ENCODE measurements around the gene RPL14. TPM values are rescaled to one million over a fixed set of nuclear protein-coding genes. Genes with fewer than 3 reads are reported as not detected.

The RPL14 gene
- total RNA-seq, result 117 TPM

DNA sequence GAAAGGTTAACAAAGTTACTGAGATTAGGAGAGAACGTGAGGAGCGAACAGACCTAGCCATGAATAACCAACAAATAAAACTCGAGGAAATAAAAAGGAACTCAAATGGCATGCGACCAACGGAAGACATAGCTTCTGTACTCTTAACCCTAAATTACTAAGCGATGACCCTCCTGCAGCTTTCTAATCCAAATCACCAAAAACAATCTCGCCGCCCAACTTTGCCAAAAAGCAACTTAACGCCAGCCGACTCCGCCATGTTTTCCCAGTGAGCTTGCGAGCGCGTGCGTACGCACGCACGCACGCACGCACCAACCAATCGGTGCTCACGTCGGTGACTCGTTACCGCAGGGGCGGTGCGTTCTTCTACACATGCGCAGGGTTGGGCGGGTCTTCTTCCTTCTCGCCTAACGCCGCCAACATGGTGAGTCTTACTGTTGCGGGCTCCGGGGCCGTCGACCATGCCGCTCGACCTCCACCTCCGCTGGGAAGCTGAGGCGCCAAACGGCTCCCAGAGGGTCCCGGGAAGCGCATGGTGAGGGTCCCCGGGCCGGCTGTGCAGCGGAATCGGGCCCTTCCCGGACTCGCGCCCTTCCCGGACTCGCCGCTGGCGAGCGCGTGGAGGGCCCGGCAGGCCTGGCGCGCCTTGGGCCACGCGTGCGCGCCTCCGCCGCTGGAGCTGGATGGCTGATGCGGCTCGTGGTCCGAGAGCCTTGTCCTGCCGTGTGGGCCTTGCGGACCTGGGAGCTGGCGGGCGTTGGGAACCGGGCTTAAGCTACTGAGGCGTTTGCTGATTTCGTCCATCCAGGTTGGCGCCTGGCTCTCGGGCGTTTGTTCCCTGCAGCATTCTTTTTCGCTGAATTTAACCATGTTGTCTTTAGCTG is at the start of gene RPL14:
RPL14 (plus strand) TSS at position 400 of the 884 bp plus-strand sequence; CDS start at position 533, 133 bp downstream.

DNA sequence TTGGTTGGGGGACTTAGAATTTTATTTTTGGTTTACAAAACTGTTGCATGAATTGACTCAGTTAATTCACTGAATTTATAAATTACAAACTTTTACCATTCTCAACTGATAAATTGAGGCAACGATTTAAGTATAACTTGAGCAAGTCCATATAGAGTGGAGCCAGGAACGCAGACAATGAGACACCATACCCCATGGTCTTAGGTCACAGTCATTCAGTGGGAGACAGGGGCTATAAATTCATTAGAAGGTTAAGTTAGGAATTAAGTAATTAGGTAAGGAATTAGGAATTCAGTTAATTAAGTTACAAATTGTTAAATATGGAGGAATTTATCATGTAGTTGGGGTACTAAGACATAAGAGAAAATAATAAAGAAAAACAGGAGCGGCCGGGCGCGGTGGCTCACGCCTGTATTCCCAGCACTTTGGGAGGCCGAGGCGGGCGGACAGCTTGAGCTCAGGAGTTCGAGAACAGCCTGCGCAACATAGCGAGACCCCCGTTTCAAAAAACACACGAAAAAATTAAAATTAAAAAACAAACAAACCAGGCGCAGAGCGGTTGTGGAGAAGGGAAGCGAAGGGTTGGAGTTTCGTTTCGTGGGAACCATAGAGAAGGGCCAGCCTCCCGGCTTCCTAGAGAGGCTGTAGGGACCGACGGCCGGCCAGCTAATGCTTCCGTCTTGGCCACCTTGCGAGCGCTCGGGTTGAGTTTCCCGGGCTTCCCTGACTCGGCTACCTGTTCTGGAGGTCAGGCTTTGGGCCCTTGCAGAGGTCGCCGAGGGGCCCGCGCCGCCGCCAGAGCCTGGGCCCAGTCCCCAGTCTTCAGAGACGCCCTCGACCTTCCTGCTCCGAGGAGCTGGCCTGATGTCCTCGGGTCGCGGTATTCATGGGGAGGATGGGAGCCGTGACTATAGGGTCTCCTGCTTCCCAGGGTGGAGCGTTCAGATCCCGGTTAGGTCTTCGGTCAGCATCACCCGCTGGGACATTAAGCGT is 19.6 kb downstream of the RPL14 start, which contains the start of gene ZNF619:
ZNF619 (plus strand) TSS at position 645 of the 993 bp plus-strand sequence. CDS start 858 bp downstream, outside the sequence.

DNA sequence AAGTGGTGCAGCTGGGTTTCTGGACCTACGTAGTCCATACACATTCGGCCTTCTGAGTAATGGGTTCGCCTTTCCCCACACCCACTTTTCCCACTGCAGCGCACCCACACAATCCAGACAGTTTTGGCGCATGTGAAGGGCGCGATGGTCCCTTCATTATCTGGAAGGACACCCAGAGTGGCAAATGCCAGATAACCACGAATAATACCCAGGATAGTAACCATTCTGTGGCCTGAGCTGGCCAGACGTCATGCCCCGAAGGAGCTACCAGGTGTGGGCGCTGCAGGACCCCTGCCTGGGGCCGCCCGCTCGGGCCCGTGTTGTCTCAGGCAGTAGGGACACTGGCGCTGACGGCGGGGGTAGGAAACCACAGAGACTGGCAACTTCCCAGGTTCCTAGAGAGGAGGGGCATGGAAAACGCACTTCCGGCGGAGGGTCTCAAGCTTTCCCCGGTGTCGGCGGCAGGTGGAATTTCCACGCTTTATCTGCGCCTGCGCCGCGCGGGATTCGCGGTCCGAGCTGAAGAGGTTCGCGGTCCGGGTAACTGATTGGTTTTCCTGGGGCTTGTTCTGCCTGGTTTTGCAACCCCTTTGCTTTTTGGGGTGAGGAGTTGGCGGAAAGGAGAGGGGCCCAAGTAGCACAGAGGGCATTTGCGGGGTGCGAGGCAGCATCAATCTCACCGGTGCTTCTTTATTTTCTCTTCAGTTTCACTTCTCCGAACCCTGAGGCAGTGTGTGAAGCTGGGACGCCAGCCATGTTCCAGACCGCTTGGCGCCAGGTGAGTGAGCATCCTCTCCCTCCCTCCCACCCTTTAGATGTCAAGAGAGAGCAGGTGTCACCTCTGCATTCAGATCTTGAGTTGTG is 48.7 kb downstream of the RPL14 start, which contains the start of gene ZNF620:
ZNF620 (plus strand) TSS at position 441 of the 864 bp plus-strand sequence; CDS start at position 755, 314 bp downstream.

Small RNAs within 50 kb of the gene (small RNA-seq; reads per million reads assigned to genes)
- 6.8 reads per million, percentile 92 among the genes with 10 or more reads in this experiment for gene RNU5B-2P

Other genes starting within 250 kb of the RPL14 start
- gene EIF1B, start 147.6 kb upstream of the RPL14 start, total RNA-seq, result 40.1 TPM
- gene ENTPD3, start 70.2 kb upstream of the RPL14 start, total RNA-seq, result 17.8 TPM
- 6.2 TPM for gene ZNF619, start 19.8 kb downstream of the RPL14 start, total RNA-seq
- 16.4 TPM for gene ZNF620, start 48.7 kb downstream of the RPL14 start, total RNA-seq
- gene ZNF621, start 67.6 kb downstream of the RPL14 start, total RNA-seq, result 15.5 TPM

Measured in diencephalon (tissue), 1 donor.